Immature natural killer cell (primary cell): ENCODE data around the gene SLC26A9. TPM values are rescaled to one million over a fixed set of nuclear protein-coding genes. Genes with fewer than 3 reads are reported as not detected.

Source experiments
- DNase-seq, 3 donors: peaks; one replicate each; pipeline ENCODE4 v3.0.0; 2022; ENCODE audit warnings: mixed read lengths in 1 of 3
- H3K27ac Mint-ChIP-seq, 6 donors: one replicate each; pipeline ENCODE4 v1.8.0; 2020; ENCODE audit warnings: mixed read lengths in 6 of 6, mild to moderate bottlenecking in 5 of 6, inconsistent platforms in 4 of 6, moderate library complexity in 3 of 6
- H3K27me3 Mint-ChIP-seq, 3 donors: one replicate each; pipeline ENCODE4 v1.8.0; 2020 to 2021; ENCODE audit warnings: low read depth in 3 of 3, mild to moderate bottlenecking in 3 of 3, mixed read lengths in 3 of 3, moderate library complexity in 3 of 3, inconsistent platforms in 1 of 3
- H3K36me3 Mint-ChIP-seq, 3 donors: one replicate each; pipeline ENCODE4 v1.8.0; 2020; ENCODE audit warnings: mixed read lengths in 3 of 3, inconsistent platforms in 2 of 3, mild to moderate bottlenecking in 2 of 3
- H3K4me1 Mint-ChIP-seq, 2 donors: one replicate each; pipeline ENCODE4 v1.8.0; 2020; ENCODE audit warnings: inconsistent platforms in 2 of 2, mild to moderate bottlenecking in 2 of 2, mixed read lengths in 2 of 2, moderate library complexity in 1 of 2
- H3K4me3 Mint-ChIP-seq, 5 donors: one replicate each; pipeline ENCODE4 v1.8.0; 2020; ENCODE audit warnings: mild to moderate bottlenecking in 5 of 5, mixed read lengths in 5 of 5, inconsistent platforms in 3 of 5, moderate library complexity in 3 of 5
- H3K9me3 Mint-ChIP-seq, 6 donors: one replicate each; pipeline ENCODE4 v1.8.0; 2020; ENCODE audit warnings: mild to moderate bottlenecking in 6 of 6, mixed read lengths in 6 of 6, inconsistent platforms in 4 of 6, moderate library complexity in 3 of 6
- polyA plus RNA-seq, 3 donors: library from polyadenylated mRNA; unstranded; fragments of 300-500 nt; fragmentation: Illumina TruSeq; gene quantifications; one replicate each; pipeline ENCODE4 v1.2.3, GENCODE V29; 2021

The SLC26A9 gene, protein sequence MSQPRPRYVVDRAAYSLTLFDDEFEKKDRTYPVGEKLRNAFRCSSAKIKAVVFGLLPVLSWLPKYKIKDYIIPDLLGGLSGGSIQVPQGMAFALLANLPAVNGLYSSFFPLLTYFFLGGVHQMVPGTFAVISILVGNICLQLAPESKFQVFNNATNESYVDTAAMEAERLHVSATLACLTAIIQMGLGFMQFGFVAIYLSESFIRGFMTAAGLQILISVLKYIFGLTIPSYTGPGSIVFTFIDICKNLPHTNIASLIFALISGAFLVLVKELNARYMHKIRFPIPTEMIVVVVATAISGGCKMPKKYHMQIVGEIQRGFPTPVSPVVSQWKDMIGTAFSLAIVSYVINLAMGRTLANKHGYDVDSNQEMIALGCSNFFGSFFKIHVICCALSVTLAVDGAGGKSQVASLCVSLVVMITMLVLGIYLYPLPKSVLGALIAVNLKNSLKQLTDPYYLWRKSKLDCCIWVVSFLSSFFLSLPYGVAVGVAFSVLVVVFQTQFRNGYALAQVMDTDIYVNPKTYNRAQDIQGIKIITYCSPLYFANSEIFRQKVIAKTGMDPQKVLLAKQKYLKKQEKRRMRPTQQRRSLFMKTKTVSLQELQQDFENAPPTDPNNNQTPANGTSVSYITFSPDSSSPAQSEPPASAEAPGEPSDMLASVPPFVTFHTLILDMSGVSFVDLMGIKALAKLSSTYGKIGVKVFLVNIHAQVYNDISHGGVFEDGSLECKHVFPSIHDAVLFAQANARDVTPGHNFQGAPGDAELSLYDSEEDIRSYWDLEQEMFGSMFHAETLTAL
- polyA plus RNA-seq: not detected

DNA sequence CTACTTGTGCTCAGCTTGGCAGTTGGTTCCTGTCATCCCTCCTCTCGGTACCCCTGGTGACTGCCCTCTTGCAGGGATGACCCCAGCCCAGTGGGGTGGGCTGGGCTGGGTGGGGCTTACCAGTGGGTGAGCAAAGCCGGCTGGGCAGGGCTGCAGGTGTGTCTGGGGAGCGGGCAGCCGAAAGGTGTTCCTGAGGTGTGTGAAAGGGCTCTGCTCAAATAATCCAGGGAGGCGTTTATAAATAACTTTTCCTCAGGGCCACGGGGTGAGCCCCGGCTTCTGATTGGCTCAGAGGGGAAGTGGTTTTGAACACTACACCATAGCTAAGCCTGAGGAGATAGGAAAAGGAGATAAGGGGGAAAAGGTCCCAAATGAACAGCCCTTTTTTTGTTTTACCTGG lies at the start of gene SLC26A9:
Gene SLC26A9 (minus strand): TSS at position 212 of the 400 bp plus-strand sequence. CDS start 7,636 bp downstream, outside the sequence.
- Mint-ChIP-seq H3K27me3 (peaks cover 6 to 14% (median 13%) of the 10 kb centered on the region in 3 donors), H3K9me3 (no peaks in the 10 kb centered on the region), H3K36me3 (no peaks in the 10 kb centered on the region), H3K4me3 (no peak within 1 kb of the TSS), H3K27ac (no peak within 1 kb of the TSS), H3K4me1 (no peaks in the 10 kb centered on the region)
- DNase-seq: no peak

DNA sequence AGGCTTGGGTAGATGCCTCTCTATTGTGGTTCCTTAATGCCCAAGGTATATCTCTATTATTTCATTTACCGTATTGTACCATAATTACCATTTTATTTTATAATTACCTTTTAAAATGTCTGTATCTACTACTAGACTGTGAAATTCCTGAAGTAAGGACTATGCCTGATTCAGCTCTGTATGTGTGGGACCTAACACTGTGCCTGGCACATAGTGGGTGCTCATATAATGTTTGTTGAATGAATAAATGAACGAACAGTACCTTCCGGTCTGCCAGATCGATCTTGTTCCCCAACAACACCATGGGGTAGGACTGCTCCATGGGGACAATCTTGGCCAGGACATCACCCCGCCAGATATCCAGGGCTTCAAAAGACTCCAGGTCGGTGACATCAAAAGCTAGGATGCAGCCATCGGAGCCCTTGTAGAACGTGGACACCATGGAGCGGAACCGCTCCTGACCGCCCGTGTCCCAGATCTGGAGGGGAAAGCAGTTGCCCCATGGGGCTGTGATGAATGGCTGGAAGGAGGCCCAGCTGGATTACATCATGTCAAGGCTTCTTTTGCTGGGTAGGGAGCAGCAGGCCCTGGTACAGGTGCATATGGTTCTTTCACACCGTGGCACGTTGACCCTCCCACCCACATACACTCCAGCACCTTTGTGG lies 49.1 kb upstream of the SLC26A9 start:
- Mint-ChIP-seq H3K27me3 (peaks cover 0 to 10% (median 2%) of the 10 kb centered on the region in 3 donors), H3K27ac (no peak overlapping the region)
- no peak for DNase-seq

DNA sequence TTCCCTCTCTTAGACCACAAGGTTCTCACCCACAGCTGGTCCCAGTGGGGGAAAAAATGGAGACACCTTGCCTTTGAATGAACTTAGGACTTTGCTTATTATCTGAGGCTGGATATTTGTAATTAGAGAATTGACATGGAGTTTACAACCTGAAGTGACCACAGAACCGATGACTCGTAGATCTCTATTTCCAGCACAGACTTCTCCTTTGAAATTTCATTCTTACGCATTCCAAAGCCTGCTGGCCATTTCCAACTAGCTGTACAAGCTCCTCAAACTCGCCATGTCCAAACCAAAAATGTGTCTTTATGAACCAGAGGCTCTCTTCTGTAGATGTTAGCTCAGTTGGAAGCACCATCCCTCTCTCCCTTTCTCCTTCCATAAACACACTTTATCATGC lies 48.0 kb upstream of the SLC26A9 start:
- H3K36me3 Mint-ChIP-seq: no peaks in the 10 kb centered on the region
- no peak overlapping the region for H3K27ac Mint-ChIP-seq
- H3K4me1 Mint-ChIP-seq: no peaks in the 10 kb centered on the region
- H3K27me3 Mint-ChIP-seq: peaks cover 0 to 10% (median 0%) of the 10 kb centered on the region in 3 donors
- no peaks in the 10 kb centered on the region for H3K9me3 Mint-ChIP-seq
- no peak for DNase-seq
- H3K4me3 Mint-ChIP-seq: no peak overlapping the region

More for the DNA sequence above, 49.1 kb upstream of the SLC26A9 start:
- Mint-ChIP-seq H3K4me3 (no peak overlapping the region), H3K4me1 (no peaks in the 10 kb centered on the region), H3K9me3 (no peaks in the 10 kb centered on the region), H3K36me3 (no peaks in the 10 kb centered on the region)

DNA sequence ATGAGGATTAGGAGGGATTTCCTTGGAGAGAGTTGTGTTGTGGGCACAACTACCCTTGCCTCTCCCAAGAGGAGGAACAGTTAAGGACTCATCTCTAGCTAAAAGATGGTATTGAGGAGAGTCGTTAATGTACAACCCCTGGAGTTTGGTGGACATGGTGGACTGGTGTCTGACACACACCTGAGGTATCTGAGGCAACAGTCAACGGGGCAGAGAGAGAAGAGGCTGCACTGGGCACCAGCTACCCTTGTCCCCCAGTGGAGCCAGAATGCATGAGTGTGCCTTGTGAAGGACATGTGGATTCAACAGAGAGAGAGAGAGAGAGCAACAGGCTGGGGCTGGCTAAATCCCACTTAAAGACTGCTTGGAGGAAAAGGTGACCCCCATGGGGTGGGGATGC lies 47.0 kb upstream of the SLC26A9 start:
- H3K36me3 Mint-ChIP-seq: no peaks in the 10 kb centered on the region

DNA sequence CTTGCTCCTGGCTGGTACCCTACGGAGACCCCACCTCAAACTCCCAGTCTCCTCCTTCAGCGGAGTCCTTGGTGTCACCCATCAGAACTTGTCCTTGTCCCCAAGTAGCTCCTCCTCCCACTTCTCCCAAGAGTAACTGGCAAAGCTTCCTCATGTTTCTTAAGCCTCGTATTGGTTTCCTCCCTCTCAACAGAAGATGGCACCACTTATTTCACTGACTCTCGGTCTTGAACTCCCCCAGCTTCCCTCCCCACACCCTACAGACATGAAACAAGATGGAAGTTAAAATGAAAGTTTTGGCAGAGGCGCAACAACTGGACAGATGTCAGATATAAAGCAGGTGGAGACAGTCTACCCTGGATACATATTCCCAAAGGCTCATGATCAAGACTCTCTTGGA lies 46.5 kb upstream of the SLC26A9 start:
- no peaks in the 10 kb centered on the region for H3K36me3 Mint-ChIP-seq
- no peak overlapping the region for H3K27ac Mint-ChIP-seq
- H3K4me1 Mint-ChIP-seq: no peaks in the 10 kb centered on the region
- H3K4me3 Mint-ChIP-seq: no peak overlapping the region
- peaks cover 0 to 10% (median 0%) of the 10 kb centered on the region in 3 donors for H3K27me3 Mint-ChIP-seq
- DNase-seq: no peak
- H3K9me3 Mint-ChIP-seq: no peaks in the 10 kb centered on the region

More for the DNA sequence above, 47.0 kb upstream of the SLC26A9 start:
- DNase-seq: no peak
- Mint-ChIP-seq H3K4me3 (no peak overlapping the region), H3K27ac (no peak overlapping the region), H3K9me3 (no peaks in the 10 kb centered on the region), H3K4me1 (no peaks in the 10 kb centered on the region), H3K27me3 (peaks cover 0 to 10% (median 0%) of the 10 kb centered on the region in 3 donors)

DNA sequence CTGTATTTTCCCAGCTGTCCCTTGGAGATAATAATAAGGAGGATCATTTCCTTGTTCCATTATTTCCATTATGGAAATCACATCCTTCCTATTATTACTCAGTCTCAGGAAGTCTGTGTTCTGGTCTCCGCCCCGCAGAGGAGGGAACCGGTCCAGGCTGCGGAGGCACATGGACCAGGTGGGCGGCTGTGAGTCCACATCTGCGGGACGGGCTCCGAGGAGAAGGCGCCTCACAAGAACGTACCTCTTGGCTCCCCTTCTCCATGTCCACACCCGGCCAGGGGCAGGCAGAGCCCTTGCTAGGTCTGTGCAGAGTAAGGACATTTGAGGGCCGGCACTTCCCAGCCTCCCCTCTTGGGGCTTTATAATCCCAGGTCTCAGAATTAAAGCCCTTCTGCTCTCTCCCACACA lies 45.3 kb upstream of the SLC26A9 start:
- no peaks in the 10 kb centered on the region for H3K9me3 Mint-ChIP-seq
- no peak overlapping the region for H3K4me3 Mint-ChIP-seq
- no peaks in the 10 kb centered on the region for H3K36me3 Mint-ChIP-seq
- H3K4me1 Mint-ChIP-seq: no peaks in the 10 kb centered on the region
- no peak for DNase-seq
- H3K27me3 Mint-ChIP-seq: peaks cover 0 to 12% (median 0%) of the 10 kb centered on the region in 3 donors
- H3K27ac Mint-ChIP-seq: no peak overlapping the region

DNA sequence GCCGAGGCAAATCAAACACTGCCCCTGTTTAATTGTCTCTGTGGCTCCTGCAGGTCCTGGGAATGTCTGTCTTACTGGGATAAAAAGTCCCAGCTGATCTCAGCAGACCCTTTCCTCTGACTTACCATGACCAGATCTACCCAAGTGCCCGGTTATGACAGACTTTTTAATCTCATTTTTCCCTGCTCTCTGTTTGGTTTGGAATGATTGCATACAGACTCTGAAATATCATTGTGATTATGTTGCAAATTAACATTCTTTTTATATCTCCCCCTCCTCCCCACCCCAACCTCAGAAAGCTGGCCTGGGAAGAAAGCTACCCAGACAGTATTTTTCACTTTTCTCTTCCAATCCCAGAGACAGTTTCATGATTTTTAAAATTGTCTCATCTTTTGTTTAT lies 43.6 kb upstream of the SLC26A9 start:
- H3K4me3 Mint-ChIP-seq: no peak overlapping the region
- no peaks in the 10 kb centered on the region for H3K4me1 Mint-ChIP-seq
- H3K27ac Mint-ChIP-seq: no peak overlapping the region
- peaks cover 0 to 5% (median 0%) of the 10 kb centered on the region in 3 donors for H3K27me3 Mint-ChIP-seq
- H3K9me3 Mint-ChIP-seq: no peaks in the 10 kb centered on the region
- H3K36me3 Mint-ChIP-seq: no peaks in the 10 kb centered on the region
- DNase-seq: no peak

DNA sequence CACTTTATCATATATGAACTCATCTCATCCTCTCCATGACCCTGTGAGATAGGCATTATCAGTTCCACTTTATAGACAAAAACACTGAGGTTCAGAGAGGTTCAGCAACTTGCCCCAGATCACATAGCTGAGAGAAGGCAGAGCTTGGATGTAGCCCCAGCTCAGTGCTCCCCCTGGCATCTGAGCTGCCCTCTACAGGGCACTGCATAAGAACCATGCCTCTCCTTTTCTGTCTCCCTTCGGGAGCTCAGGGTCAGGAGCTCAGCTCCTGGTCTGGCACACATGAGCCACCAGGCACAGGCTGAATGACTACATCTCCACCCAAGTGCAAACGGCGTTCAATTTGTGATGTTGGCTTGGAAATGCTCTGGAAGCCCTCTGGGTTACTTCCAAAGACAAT lies 43.0 kb upstream of the SLC26A9 start:
- Mint-ChIP-seq H3K4me3 (no peak overlapping the region), H3K27ac (no peak overlapping the region), H3K4me1 (no peaks in the 10 kb centered on the region)

DNA sequence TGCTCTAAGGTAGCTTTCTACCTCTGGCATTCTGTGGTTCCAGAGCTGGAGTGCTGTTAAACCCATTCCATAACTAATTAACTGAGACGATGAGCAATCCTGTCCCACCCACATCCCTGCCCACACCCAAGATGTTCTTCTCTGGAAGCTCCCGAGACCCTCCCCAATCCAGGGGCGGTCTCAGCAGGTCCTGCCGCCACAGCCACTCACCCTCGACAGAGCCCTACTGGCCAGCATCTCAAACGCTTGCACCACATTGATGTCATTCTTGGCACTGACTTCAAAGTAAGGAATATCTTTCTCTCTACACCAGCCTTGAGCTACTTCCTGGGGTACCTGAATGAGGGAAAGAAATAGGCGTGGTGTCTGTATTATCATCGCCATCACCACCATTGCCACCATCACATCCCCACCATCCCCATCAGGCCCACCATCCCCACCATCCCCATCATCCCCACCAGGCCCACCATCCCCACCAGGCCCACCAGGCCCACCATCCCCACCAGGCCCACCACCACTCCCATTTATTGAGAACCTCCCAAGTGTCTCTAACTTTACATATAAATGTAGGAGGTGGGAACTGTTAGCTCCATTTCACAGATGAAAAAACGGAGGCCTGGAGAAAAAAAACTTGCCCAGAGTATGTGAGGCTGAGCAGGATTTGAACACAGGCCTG lies 42.2 kb upstream of the SLC26A9 start:
- Mint-ChIP-seq H3K4me3 (no peak overlapping the region), H3K4me1 (no peaks in the 10 kb centered on the region), H3K27me3 (peaks cover 0 to 4% (median 0%) of the 10 kb centered on the region in 3 donors), H3K27ac (no peak overlapping the region), H3K9me3 (no peaks in the 10 kb centered on the region), H3K36me3 (no peaks in the 10 kb centered on the region)
- no peak for DNase-seq

More for the DNA sequence above, 43.0 kb upstream of the SLC26A9 start:
- no peak for DNase-seq
- Mint-ChIP-seq H3K36me3 (no peaks in the 10 kb centered on the region), H3K27me3 (peaks cover 0 to 4% (median 0%) of the 10 kb centered on the region in 3 donors), H3K9me3 (no peaks in the 10 kb centered on the region)

DNA sequence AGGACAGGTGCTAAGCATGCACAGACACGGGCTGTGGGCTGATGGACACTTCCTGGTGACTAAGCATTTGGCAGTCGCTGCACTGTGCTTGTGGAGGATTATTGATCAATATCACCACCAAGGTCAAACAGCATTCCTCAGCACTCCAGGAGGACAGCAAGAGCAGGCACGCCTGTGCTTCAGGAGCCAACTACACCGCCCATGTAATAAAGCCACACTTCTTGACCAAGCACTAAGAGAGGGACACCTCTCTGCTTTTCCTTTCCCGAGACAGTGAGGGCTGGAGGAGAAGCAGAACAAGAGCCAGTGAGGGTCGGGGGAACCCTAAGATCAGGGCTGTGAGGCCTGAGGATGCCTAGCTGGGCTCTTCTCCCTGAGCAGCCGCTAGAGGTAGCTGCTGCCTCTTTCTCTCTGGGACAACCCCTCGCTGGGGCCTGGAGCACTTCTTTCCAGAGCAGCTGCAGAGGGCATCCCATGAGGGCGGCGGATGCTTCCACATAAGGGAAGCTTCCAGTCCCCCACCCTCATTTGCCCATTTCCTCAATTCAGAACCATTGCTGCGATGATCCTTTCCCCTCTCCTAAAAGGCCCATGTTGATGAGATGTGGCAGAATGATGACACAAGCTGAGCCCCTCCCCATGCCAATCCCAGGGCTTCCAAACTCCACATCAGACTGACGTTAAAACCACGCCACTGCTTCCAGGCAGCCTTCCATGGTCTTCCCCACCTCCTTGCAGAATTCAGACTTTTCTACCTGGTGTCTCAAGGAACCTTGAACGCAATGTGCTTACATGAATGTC lies 40.9 kb upstream of the SLC26A9 start:
- Mint-ChIP-seq H3K9me3 (no peaks in the 10 kb centered on the region), H3K27me3 (peaks cover 0 to 2% (median 1%) of the 10 kb centered on the region in 3 donors), H3K4me1 (no peaks in the 10 kb centered on the region), H3K27ac (no peak overlapping the region), H3K4me3 (no peak overlapping the region), H3K36me3 (no peaks in the 10 kb centered on the region)
- no peak for DNase-seq

DNA sequence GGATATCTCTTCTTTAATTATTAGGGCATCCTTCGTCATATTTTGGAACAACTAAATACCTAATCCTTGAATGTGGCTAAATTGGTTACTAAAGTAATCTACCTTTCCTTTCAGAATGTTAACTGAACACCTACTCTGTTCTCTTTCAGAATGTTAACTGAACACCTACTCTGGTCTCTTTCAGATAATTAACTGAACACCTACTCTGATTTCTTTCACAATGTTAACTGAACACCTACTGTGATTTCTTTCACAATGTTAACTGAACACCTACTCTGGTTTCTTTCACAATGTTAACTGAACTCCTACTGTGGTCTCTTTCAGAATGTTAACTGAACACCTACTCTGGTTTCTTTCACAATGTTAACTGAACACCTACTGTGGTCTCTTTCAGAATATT lies 38.0 kb upstream of the SLC26A9 start:
- Mint-ChIP-seq H3K36me3 (no peaks in the 10 kb centered on the region), H3K4me3 (no peak overlapping the region), H3K27me3 (peaks cover 0 to 4% (median 4%) of the 10 kb centered on the region in 3 donors), H3K27ac (no peak overlapping the region), H3K4me1 (no peaks in the 10 kb centered on the region), H3K9me3 (no peaks in the 10 kb centered on the region)
- DNase-seq: no peak

DNA sequence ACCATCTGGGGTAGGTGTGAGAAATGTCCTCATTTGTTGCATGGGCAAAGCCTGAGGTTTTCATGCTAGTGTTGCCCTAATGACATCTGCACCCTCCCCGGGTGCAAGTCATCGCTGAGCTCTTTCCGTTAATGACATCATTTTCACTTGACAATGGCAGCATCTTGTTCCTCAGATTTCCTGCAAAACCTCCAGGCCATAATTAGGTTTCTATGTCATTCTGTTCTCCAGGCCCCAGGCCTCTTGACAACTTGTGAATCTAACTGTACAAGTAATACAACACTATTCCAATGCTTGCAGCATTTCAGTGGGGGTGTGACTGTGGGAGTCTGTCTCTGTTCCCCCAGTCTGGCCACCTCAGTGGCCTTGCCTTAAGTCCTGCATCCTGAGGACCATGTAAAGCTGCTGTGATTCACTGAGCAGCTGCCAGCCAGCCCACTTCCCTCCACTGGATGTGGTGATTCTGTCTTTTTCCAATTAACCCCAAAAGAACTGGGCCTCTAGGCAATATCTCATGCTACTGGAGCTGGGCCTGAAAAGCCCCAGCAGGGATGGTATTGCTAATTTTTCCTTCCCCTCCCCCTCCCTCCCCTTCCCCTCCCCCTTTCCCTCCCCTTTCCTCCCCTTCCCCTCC lies 37.1 kb upstream of the SLC26A9 start:
- Mint-ChIP-seq H3K4me1 (no peaks in the 10 kb centered on the region), H3K9me3 (no peaks in the 10 kb centered on the region), H3K27me3 (peaks cover 0 to 4% (median 4%) of the 10 kb centered on the region in 3 donors), H3K36me3 (no peaks in the 10 kb centered on the region), H3K4me3 (no peak overlapping the region), H3K27ac (no peak overlapping the region)
- DNase-seq: no peak
